Stimulated activated naive B cell treated with anti-CD40 and anti-IgM and Interleukin-4, amounts not matched to agents 10 μg/mL and 1 μg/mL and 100 μg/mL, for 72 hours (primary cell): ENCODE data around the gene COL4A3.

Experiments used
- ATAC-seq, 2 donors: fragments of 150-1000 bp; cut with Tn5 transposase; replicated peaks; 2 replicates each; pipeline ENCODE4 v1.10.0; 2021; ENCODE audit warnings: moderate library complexity in 1 of 2
- DNase-seq: peaks from one replicate; pipeline ENCODE4 v3.0.0; 2021
- H3K27ac Mint-ChIP-seq: one replicate; pipeline ENCODE4 v1.8.0; 2022; ENCODE audit warnings: mild to moderate bottlenecking, mixed read lengths
- H3K27me3 Mint-ChIP-seq, 2 donors: one replicate each; pipeline ENCODE4 v1.8.0; 2022; ENCODE audit warnings: mixed read lengths in 2 of 2
- H3K36me3 Mint-ChIP-seq, 2 donors: one replicate each; pipeline ENCODE4 v1.8.0; 2022; ENCODE audit warnings: mixed read lengths in 2 of 2, mild to moderate bottlenecking in 1 of 2
- H3K4me1 Mint-ChIP-seq, 2 donors: one replicate each; pipeline ENCODE4 v1.8.0; 2022; ENCODE audit warnings: mixed read lengths in 2 of 2, mild to moderate bottlenecking in 1 of 2
- H3K4me3 Mint-ChIP-seq, 2 donors: one replicate each; pipeline ENCODE4 v1.8.0; 2022; ENCODE audit warnings: mild to moderate bottlenecking in 2 of 2, mixed read lengths in 2 of 2, moderate library complexity in 1 of 2
- H3K9me3 Mint-ChIP-seq, 2 donors: one replicate each; pipeline ENCODE4 v1.8.0; 2022; ENCODE audit warnings: mixed read lengths in 2 of 2, mild to moderate bottlenecking in 1 of 2

Gene COL4A3

DNA sequence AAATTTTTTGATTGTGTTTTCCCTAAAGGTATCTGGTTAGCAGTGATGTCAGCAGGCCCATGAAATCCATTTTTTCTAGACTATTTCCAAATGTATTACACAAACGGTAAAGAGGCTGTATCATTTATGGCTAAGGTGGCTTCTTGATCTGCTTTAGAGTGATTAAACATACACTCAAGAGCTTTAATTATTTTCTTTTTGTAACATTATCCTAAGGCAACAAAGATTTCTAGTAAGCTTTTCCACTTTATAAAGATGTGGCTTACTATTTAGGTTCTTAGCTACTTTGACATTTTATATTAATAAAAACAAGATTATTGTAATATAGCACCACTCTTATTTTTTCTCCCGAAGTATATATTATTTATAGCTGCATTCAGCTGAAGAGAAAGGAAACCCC, 177.1 kb downstream of the COL4A3 start:
- Mint-ChIP-seq H3K4me3 (no peak overlapping the region), H3K36me3 (peaks cover 19 to 26% of the 10 kb centered on the region in 2 donors), H3K4me1 (no peaks in the 10 kb centered on the region), H3K27ac (no peak overlapping the region), H3K27me3 (no peaks in the 10 kb centered on the region), H3K9me3 (no peaks in the 10 kb centered on the region)
- DNase-seq (no peak), ATAC-seq (no peak)

DNA sequence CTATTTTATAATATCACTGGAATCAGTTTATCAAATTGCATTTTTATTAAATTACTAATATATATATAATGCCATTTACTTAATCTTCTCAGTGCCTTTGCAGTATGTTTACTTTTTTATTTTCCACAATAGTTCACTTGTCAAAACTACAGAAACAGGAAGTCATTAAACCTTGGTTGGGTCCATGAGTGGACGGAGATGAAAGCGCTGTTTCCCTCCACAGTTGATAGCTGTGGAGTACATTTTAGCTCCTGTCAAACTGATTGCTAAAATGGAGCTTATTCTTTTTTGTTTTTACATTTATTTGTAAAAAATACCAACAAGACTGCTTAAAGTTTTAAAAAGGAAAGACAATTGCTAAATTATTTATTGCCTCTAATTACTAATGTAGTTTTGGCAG, 179.8 kb downstream of the COL4A3 start:
- Mint-ChIP-seq H3K27me3 (no peaks in the 10 kb centered on the region), H3K36me3 (peaks cover 17 to 23% of the 10 kb centered on the region in 2 donors), H3K4me3 (no peak overlapping the region), H3K4me1 (no peaks in the 10 kb centered on the region), H3K9me3 (no peaks in the 10 kb centered on the region), H3K27ac (no peak overlapping the region)
- ATAC-seq (no peak), DNase-seq (no peak)

GRCh38 chr2:227347117-227347516, 182.7 kb downstream of the COL4A3 start:
- H3K27ac Mint-ChIP-seq, result no peak overlapping the region
- DNase-seq, result no peak
- H3K36me3 Mint-ChIP-seq, result peaks cover 13 to 21% of the 10 kb centered on the region in 2 donors
- ATAC-seq, result no peak
- no peaks in the 10 kb centered on the region for H3K9me3 Mint-ChIP-seq
- H3K4me1 Mint-ChIP-seq, result peaks cover 3 to 6% of the 10 kb centered on the region in 2 donors
- no peak overlapping the region for H3K4me3 Mint-ChIP-seq
- H3K27me3 Mint-ChIP-seq, result no peaks in the 10 kb centered on the region

DNA sequence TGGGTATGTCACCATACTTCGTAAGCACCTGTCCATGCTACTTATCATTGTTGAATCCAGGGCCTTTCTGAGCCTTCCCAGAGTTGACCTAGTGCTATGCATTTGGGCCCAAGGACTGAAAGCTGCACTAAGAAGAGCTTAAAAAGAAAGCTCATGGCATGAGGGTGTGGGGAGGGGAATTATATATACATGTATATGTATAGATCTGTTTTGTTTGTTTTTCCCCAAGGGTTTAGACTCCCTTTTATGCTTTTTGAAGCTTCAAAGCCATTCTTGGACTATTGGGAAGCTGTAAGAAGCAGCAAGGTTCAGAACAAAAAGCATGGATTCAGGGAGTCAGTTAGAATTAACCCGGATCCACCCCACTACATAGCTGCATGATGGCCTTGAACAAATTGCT, 183.9 kb downstream of the COL4A3 start:
- H3K27ac Mint-ChIP-seq, result no peak overlapping the region
- H3K4me3 Mint-ChIP-seq, result no peak overlapping the region
- no peaks in the 10 kb centered on the region for H3K9me3 Mint-ChIP-seq
- peaks cover 5 to 6% of the 10 kb centered on the region in 2 donors for H3K4me1 Mint-ChIP-seq
- H3K36me3 Mint-ChIP-seq, result peaks cover 16 to 24% of the 10 kb centered on the region in 2 donors
- ATAC-seq (no peak), DNase-seq (no peak)
- H3K27me3 Mint-ChIP-seq, result no peaks in the 10 kb centered on the region

- Mint-ChIP-seq H3K9me3 (no peaks in the 10 kb centered on the region), H3K4me1 (peaks cover 5 to 6% of the 10 kb centered on the region in 2 donors), H3K27me3 (no peaks in the 10 kb centered on the region), H3K4me3 (no peak overlapping the region), H3K36me3 (peaks cover 13 to 24% of the 10 kb centered on the region in 2 donors), H3K27ac (no peak overlapping the region)
- ATAC-seq (no peak), DNase-seq (no peak)
These were observed 185.7 kb downstream of the COL4A3 start for GRCh38 chr2:227349989-227350612.

DNA sequence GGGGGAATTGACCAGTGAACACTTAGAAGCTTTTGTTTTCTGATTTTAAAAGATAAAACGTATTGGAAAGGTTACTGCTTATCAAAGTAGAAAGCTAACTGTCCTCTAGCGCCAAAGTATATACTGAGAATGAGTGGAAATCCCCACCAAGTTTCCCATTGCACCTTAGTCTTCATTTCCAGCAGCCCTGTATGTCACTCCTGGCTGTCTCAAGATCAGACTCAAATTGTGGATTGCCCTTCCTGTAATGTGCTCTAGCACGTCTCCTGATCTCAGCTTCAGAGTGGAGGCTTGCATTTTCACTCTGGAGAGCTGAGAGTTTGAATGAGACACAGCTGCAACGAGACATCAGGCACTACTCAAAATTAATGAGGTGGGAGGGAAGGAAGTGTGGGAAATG, 187.2 kb downstream of the COL4A3 start:
- H3K9me3 Mint-ChIP-seq, result no peaks in the 10 kb centered on the region
- peaks cover 11 to 24% of the 10 kb centered on the region in 2 donors for H3K36me3 Mint-ChIP-seq
- H3K27ac Mint-ChIP-seq, result no peak overlapping the region
- H3K4me1 Mint-ChIP-seq, result peaks cover 5 to 6% of the 10 kb centered on the region in 2 donors
- peak in 1 of 2 donors; percentile 61 for ATAC-seq
- no peak overlapping the region for H3K4me3 Mint-ChIP-seq
- H3K27me3 Mint-ChIP-seq, result no peaks in the 10 kb centered on the region
- no peak for DNase-seq

GRCh38 chr2:227360351-227360750, 195.9 kb downstream of the COL4A3 start:
- H3K9me3 Mint-ChIP-seq, result no peaks in the 10 kb centered on the region
- H3K27ac Mint-ChIP-seq, result no peak overlapping the region
- H3K36me3 Mint-ChIP-seq, result peaks cover 4 to 31% of the 10 kb centered on the region in 2 donors
- H3K27me3 Mint-ChIP-seq, result no peaks in the 10 kb centered on the region
- ATAC-seq (no peak), DNase-seq (no peak)
- peaks cover 5 to 7% of the 10 kb centered on the region in 2 donors for H3K4me1 Mint-ChIP-seq
- H3K4me3 Mint-ChIP-seq, result no peak overlapping the region

DNA sequence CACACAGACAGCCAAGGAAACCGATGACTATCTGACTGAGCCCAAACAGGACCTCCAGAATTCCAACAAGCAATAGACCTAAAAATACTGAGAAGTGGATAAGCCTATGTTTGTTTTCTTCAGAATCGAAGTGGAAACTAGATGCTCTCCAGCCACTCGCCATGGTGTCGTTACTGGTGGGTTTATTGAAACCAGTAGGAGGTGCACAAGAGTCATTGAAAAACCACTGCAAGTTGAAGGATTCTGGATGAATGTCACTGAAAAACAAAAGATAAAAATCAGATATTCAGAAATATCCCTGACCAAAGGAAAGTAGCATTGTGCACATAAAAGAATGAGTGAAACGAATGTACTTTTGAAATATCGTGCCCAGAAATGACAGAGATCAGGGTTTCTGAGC, 199.3 kb downstream of the COL4A3 start:
- H3K4me3 Mint-ChIP-seq, result no peak overlapping the region
- H3K4me1 Mint-ChIP-seq, result peaks cover 7 to 9% of the 10 kb centered on the region in 2 donors
- ATAC-seq, result no peak
- no peaks in the 10 kb centered on the region for H3K27me3 Mint-ChIP-seq
- H3K36me3 Mint-ChIP-seq, result peaks cover 4 to 20% of the 10 kb centered on the region in 2 donors
- no peaks in the 10 kb centered on the region for H3K9me3 Mint-ChIP-seq
- no peak overlapping the region for H3K27ac Mint-ChIP-seq
- DNase-seq, result no peak
